Right kidney (tissue), 9 donors: Measurements from ENCODE around the gene MID2.
"Not testable (repeated sequence)": the region's sequence is repeated elsewhere in the genome, so short reads cannot be mapped to it uniquely, and the experiment has no call there.

Experiments
- DNase-seq: peaks from one replicate; pipeline ENCODE4 v3.0.0-alpha.2; 2016
- long read RNA-seq, 8 donors: transcript quantifications; one replicate each; lab custom pipeline, GENCODE V29; 2026

MID2 gene, protein sequence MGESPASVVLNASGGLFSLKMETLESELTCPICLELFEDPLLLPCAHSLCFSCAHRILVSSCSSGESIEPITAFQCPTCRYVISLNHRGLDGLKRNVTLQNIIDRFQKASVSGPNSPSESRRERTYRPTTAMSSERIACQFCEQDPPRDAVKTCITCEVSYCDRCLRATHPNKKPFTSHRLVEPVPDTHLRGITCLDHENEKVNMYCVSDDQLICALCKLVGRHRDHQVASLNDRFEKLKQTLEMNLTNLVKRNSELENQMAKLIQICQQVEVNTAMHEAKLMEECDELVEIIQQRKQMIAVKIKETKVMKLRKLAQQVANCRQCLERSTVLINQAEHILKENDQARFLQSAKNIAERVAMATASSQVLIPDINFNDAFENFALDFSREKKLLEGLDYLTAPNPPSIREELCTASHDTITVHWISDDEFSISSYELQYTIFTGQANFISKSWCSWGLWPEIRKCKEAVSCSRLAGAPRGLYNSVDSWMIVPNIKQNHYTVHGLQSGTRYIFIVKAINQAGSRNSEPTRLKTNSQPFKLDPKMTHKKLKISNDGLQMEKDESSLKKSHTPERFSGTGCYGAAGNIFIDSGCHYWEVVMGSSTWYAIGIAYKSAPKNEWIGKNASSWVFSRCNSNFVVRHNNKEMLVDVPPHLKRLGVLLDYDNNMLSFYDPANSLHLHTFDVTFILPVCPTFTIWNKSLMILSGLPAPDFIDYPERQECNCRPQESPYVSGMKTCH
- long read RNA-seq, donor 1, partial matches to known transcripts = 0 of 1 reads
- long read RNA-seq, donor 1, other reads (novel, unspliced or antisense) = 0 of 1 reads
- long read RNA-seq, donor 2, partial matches to known transcripts = 0 of 1 reads
- long read RNA-seq, donor 2, other reads (novel, unspliced or antisense) = 0 of 1 reads
- long read RNA-seq, donor 3 = 0 reads
- long read RNA-seq, donor 4 = 0 reads
- long read RNA-seq, donor 5, partial matches to known transcripts = 0 of 3 reads
- long read RNA-seq, donor 5, other reads (novel, unspliced or antisense) = 0 of 3 reads
- long read RNA-seq, donor 6 = 0 reads
- long read RNA-seq, donor 7, partial matches to known transcripts = 0 of 3 reads
- long read RNA-seq, donor 7, other reads (novel, unspliced or antisense) = 0 of 3 reads
- long read RNA-seq, donor 8, partial matches to known transcripts = 0 of 3 reads
- long read RNA-seq, donor 8, other reads (novel, unspliced or antisense) = 0 of 3 reads

DNA sequence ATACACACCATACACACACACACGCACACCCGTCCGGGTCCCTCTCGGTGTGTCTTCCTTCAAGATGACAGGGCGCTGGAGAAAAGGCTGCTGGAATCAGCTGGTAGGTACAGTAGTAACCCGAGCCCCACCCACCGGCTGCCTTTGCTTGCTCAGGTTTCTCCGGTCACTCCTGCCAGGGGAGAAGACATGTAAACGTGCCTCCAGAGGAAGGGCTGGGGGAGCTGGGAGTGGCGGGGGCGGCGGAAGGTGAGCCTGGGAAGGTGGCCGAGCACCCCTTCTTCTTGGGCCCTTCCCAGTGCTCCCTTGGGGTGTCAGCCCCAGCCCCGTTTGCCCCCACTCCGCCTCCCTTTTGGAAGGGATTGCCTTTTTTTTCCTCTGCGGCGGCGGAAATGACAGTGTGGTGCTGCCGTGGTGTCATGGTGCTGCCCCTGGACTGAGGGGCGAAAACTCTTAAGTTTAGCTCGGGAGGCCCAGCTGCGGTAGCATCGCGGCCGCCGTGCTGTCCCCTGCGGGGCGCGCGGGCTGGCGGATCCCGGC is at the start of gene MID2:
Gene MID2 (plus strand): TSS at position 169 of the 540 bp plus-strand sequence. CDS start 561 bp downstream, outside the sequence.
- DNase-seq = peak; percentile 69

DNA sequence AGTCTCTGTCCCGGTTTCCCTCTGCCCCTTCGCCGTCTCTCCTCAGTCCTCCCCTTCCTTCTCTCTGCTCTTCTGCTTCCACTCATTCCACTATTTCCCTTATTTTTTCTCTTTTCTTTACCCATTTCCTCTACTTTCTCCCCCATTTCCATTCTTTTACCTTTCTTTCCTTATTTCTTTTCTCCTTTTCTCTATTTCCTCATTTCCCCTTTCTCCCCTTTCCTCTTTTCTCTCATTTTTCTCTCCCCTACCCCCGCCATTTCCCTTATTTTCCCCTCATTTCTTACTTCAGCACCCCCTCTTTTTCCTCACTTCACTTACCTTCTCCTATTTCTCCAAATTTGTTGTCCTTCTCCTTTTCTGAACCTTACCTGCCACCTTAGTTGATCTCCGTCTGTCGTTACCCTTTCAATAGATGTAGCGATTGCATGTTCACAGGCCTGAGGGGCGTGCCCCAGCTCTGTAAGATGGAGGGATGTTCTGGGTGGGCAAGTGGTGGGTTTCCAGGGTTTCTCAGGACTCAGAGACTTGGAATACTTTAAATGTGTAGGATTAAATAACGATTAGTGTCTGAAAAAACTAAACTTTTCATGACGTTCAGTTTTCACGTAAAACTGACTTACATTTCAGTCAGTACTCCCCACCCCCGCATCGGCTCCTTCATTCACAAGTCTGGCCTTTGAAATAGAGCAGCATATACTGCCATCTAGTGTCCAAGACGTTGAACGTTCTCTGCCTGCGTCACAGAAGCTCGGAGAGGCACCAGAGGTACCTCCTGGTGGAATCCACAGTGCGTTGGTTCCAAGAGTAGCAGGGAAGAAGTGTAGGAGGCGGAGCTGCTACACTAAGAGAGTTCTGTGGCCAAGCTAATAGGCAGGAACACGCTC is 48.8 kb upstream of the MID2 start:
- DNase-seq = peak; percentile 62

DNA sequence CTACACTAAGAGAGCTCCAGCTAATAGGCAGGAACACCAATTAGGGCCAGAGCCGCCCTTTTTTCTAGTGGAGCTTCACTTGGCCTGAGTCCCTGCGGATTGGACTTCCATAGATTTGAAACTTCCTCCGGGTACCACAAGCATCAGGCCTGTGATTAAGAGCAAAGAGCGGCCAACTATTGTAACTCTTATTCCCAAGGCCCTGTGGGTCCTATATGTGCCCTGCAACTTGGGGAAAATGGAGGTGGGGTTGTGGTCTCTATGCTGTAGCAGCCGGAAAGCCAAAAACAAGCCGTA is 48.2 kb upstream of the MID2 start, which contains the start of gene NCBP2L:
Gene NCBP2L (plus strand): TSS at position 198 of the 297 bp plus-strand sequence. CDS start 16,488 bp downstream, outside the sequence.
- DNase-seq = no peak

DNA sequence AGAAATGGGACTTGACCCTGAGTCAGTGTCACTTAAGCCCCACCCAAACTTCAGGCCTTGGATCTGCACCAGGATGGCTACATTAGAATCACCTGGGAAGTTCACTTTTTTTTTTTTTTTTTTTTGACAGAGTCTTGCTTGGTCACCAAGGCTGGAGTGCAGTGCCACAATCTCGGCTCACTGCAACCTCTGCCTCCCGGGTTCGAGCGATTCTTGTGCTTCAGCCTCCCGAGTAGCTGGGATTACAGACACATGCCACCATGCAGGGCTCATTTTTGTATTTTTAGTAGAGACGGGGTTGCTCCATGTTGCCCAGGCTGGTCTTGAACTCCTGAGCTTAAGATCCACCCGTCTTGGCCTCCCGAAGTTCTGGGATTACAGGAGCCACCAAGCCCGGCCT is 45.1 kb upstream of the MID2 start:
- no peak for DNase-seq

DNA sequence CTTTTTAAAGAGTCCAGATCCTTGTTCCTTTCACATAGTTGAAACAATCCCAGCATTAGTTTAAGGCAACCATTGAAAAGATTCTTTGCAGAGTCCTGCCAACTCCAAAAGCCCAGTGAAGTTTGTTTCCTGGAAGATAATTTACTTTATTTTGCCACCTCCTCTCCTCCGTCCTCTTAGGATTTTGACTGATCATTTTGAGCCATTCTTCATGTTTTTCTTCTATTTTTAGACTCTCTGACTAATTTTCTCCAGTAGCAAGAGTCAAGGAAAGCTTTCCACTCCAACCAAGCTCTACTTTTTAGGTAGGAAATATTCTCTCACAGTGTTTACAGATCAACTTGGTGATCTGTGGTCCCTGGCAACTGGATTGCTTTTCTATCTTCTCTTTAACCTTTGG is 37.8 kb upstream of the MID2 start:
- DNase-seq = no peak

DNA sequence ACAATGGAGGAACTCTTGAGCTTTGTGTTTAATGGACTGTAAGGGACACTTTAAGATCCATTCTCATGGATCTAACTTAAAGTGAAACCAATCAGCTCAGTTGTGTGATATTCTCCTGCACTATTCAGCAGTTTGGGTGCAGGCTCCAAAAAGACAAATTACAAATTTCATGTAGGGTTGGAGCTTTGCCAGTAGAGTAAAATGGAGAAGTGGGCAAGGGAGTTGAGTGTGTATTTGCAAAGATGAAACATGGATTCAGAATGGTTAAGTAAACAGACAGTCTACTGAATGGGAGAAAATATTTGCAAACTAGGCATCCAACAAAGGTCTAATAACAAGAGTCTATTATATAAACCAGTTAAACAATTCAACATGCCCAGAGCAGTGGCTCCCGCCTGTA is 21.2 kb upstream of the MID2 start:
- no peak for DNase-seq

DNA sequence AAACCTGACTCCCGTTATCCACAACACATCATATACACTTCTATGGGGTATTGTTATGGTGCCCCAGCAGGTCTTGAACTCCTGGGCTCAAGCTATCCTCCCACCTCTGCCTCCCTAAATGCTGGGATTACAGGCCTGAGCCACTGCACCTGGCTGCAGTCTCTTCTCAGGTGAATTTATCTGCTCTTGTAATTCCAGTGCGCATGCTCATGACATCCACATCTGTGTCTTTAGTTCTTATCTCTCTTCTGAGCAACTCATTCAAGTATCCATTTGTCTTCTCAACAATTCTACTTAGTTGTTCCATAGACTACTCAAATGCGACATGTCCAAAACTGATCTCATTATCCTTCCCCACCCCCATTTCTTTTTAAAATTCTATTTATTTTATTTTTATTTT is 20.5 kb upstream of the MID2 start:
- no peak for DNase-seq

DNA sequence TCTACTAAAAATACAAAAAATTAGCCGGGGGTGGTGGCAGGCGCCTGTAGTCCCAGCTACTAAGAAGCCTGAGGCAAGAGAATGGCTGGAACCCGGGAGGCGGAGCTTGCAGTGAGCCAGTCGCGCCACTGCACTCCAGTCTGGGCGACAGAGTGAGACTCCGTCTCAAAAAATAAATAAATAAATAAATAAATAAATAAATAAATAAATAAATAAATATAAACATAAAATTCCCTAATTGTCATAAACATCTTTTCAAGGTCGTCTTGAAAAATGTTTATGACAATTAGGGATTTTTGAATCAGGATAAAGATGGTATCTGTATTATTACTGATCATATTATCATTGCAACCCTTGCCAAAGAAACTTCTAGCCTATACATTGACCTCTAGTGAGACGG is 15.6 kb upstream of the MID2 start:
- DNase-seq = not testable (repeated sequence)

DNA sequence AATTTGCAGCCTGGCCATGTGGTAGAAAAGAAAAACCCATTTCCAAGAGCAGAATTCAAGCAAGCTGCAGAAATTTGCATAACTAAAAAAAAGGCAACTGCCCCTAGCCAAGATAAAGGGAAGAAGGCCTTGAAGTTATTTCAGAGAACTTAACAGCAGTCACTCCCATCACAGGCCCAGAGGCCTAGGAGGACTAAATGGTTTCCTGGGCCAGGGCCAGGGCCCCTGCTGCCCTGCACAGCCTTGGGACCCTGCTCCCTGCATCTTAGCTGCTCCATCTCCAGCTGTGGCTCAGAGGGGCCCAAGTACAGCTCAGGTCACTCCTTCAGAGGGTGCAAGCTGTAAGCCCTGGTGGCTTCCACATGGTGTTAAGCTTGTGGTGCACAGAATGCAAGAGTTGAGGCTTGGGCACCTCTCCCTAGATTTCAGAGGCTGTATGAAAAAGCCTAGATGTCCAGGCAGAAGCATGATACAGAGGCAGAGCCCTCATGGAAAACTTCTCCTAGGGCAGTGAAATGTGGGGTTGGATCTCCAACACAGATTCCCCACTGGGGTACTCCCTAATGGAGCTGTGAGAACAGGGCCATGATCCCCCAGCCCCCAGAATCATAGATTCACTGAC is 6.7 kb upstream of the MID2 start:
- no peak for DNase-seq

DNA sequence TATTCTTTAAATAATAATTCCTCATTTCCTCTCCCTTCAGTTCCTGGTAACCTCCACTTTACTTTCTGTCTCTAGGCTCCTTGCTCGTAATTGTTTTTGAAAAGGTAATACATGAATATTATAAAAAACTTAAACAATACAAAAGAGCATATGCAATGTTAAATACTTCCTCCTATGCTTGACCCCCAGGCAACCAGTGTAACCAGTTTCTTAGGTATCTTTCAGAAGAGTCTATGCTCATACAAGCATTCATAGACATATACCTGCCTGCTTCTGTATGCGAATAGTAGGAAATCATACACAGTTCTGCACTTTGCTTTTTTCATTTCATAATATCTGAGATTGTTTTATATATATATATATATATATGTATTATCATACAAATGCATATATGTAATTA is 2.6 kb upstream of the MID2 start:
- DNase-seq = no peak

DNA sequence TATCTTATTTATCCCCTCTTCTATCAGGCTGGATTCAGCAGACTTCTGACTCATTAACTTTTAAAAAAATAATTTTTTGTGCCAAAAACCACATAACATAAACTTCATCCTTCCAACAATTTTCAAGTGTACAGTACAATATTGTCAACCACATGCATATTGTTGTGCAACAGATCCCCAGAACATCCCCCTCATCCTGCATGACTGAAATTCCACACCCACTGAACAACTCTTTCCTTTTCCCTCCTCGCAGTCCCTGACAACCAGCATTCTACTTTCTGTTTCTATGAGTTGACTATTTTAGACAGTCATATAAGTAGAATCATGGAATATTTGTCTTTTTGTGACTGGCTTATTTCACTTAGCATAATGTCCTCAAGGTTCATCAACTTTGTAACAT is 2.2 kb upstream of the MID2 start:
- no peak for DNase-seq

DNA sequence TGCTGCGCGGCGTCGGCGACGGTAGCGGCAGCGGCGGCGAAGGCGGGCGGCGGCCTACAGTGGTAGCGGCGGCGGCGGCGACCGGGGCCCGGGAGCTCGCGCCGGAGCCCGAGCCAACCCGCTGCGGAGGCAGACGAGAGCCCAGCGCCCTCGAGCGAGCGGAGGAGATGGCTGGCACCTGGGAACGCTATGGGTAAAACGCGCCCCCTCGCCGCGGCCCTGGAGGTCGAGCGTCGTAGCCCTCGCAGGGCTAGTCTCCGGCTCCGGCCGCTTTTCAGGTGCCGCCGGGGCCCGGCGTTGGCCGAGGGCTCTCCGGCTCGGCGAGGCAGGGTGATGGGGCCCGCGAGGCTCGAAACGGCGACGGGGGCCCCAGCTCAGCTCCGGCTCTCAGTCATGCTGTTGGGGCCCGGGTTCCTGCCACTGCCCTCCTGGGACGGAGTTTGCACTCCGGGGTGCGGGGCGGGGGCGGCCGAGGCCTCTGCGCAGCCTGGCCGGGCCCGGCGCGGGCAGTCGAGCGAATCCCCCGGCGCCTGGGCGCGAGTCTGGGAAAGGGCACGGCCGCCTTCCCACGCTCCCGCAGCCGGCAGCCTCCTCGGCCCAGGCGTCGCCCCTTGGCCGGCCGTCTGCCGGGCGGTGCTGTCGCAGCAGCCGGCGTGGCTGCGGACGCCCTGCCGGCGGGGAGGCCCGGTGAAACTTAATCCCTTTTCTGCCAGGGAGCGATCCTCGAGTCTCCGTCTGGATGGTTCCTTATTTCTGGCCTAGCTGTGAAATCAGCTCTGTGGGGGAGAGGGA is 768 bp downstream of the MID2 start:
- DNase-seq = peak; percentile 82

DNA sequence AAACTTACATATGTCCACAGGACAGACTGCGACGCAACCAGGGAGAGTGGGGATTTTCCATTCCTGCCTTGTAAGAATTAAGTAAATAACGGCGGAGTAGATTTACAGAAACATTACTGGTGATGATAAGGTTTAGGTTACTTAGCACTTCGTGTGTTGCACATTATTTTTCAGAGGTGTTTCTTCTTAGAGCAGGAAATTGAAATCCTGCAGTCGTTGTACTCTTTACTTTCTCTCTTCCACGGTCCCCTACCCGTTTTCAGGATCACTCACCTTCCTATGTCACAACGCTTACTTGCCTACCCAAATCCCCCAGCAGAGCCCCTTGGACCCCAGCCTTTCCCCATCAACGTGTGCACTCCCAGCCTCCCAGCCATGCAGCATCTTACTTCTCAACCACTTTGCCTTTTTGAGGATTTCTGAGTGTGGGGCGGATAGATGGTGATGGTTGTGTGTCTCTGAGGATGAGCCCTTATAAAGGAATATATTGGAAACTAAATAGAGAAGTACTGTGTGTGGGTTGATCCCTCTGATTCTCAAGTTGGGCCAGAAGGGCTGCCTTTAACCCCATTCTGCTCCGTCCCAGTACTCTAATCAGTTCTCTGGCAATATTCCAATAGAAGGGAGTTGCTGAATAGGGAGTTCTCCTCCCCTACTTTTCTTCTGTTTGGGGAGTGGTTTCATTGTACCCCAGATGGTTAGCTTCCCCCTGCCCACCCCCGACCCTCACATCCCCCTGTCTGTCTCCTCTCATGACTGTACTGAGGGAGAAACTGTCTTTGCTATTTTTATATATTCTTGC is 1.6 kb downstream of the MID2 start:
- no peak for DNase-seq

DNA sequence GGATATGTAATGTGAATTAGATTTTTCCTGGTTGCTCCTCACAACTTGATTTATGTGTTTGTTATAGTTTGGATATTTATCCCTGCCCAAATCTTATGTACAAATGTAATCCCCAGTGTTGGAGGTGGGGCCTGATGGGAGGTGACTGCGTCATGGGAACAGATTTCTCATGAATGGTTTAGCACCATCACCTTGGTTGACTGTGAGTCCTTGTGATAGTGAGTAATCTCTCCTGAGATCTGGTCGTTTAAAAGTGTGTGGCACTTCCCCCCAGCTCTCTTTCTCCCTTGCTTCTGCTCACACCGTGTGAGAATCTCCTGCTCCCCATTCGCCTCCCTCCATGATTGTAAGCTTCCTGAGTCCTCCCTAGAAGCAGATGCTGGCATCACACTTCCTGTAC is 2.2 kb downstream of the MID2 start:
- no peak for DNase-seq

DNA sequence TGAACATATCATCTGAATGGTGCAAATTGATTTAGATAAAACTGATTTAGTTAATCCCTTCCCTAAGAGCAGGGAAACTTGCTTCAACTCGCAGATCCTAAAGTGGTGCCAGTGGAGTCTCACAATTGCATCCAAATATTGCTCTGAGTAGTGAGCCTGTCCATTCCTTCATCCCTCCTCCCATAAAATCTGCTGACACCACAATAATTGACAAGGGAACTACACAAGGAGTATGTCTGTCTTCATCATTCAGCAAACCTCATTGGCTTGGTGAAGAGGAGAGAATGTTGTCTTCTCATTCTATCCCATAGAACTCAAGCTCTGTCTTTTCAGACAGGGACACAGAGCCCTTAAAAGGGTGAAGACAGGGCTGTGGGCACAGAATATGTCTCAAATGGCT is 4.2 kb downstream of the MID2 start:
- DNase-seq = no peak

DNA sequence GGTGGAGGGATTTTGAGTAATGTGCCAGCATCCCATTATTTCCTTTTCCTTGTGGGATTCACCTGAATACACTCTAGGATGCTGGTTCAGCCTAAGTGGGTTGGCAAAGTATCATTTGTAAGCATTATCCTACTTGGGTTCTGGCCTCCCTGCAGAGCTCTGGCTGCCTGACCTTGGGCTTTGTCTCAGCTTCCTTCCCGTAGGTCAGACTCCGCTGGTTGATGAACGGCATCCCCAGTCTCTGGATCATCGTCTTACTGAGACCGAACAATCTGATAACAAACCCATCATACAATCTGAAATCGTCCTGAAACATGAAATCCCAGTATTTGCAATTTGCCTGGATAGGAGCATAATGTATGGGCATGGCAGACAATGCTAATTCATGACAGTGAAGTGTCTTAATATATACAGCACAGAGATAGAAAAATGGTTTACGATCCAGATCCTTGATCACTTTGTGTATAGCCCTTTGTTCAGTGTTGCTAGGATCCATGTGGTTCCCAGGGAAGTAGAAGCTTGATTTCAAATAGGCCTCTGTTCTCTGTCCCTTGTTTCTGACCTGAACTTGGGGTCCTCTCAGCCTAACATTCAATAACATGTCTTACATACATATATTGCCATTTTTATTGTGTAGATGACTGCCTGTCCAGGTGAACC is 5.5 kb downstream of the MID2 start:
- DNase-seq = no peak

DNA sequence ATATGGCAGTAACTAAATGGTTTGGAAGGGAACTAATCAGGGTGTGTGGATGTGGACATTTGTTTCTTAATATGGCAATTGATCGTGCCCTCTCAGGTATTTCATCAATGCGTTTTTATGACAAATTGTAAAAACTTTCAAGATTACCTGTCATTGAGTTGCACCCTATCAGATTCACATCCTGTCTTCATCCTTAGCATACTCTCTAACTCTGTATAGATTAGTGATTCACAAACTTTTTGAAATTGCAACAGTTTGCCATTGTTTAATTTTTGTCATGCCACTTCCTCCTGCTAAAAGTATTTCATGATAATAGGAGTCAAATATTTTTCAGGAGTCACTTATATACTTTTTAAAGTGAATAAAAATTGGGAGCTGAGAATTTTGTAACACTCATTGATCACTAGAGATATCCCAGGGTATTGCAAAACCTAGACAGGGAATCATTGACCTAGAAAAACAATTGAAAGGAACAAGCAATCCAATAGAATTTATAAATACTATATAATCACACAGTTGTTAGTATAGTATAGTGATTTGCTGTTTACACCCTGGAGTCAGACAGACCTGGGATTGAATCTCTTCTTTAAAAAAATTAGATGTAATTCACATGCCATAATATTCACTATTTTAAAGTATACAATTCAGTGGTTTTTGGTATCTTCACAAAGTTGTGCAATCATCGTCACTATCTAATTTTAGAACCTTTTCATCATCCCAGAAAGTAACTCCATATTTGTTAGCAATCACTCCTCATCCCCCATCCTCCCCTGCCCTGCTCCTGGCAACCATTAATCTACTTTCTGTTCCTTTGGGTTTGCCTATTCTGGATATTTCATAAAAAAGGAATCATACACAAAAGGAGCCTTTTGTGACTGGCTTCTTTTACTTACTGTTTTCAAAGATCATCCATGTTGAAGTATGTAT is 8.9 kb downstream of the MID2 start:
- no peak for DNase-seq

DNA sequence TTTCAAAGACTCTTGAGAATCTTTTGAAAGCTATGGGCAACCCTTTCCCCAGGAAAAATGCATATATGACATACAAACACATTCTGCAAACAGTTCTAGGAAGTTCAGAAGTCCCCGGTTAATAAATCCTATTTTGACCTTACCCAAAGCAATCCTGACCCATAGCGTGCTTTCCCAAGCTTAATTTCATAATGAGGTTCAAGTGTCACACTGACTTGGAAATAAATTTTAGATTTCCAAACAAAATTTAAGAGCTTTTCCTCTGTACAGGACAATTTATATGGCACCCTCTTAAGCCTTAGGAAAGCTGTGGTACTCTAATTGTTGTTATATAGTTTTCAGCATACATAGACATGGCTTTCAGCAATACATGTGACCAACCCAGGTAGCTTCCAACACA is 11.3 kb downstream of the MID2 start:
- DNase-seq = no peak
